IPS-NIHi7 (cell line): ENCODE results near the gene FNIP2.
A peak's percentile ranks its signal among the peaks of the same experiment; 100 is the strongest.
"Not testable (repeated sequence)": the region's sequence is repeated elsewhere in the genome, so short reads cannot be mapped to it uniquely, and the experiment has no call there.

ENCODE experiments used
- DNase-seq: peaks from one replicate; pipeline ENCODE4 v3.0.0; 2012; ENCODE audit warnings: mixed read lengths; ENCODE audit errors: extremely low spot score

Gene FNIP2

DNA sequence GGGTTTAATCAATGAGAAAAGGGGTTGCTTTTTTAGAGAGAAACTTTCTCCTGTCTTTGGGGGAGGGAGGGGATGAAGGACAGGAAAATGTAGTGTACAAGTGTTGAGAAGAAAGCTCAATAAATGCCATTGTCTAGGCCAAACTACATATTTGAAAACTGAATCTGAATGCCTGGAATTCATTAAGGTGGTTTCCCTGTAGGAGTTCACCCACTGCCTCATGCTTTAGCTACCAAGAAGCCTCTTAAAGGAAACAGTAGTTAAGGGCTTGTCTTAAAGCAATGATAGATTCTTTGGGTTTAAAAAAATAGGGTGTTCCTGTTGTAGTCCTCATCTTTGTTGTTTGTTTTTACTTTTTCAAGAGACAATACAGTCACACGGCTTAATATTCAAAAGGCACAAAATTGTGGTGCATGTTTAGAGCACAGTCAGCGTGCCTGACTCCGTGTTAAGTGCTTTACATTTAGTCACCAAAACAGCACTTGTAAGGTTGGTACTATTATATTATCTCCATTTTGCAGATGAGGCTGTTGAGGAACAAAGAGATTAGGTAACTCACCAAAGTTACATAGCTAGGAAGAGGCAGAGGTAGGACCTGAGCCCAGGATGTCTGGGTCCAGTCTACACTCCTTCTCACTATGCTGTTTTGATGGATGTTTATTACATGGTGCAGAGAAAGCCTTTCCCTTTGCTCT, 46.0 kb downstream of the FNIP2 start:
- no peak for DNase-seq

GRCh38 chr4:158816955-158817354, 48.1 kb downstream of the FNIP2 start:
- DNase-seq = no peak

DNA sequence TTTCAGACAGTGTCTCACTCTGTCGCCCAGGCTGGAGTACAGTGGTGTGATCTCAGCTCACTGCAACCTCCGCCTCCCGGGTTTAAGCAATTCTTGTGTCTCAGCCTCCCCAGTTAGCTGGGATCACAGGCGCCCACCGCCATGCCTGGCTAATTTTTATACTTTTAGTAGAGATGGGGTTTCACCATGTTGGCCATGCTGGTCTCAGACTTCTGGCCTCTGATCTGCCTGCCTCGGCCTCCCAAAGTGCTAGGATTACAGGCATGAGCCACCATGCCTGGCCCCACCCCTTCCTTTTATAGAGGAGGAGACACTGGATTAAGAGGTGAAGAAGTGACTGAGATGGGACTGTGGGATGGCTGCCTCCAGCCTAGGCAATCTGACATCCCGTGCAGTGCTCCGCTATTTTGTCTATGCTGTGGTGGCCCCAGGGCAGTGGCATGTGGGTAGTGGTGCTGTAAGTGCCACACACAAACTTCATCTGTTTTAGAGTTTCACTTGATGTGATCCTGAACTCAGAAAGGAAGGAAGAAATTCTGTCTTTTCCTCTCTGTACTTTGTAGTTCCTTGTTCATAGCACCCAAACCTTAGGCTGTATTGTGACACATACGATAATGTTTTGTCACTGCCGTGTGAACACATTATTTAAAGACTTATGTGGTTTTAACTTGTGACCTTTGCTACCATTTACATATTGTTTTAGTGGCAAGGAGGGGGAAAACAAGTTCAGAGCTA, 48.9 kb downstream of the FNIP2 start:
- DNase-seq = no peak

DNA sequence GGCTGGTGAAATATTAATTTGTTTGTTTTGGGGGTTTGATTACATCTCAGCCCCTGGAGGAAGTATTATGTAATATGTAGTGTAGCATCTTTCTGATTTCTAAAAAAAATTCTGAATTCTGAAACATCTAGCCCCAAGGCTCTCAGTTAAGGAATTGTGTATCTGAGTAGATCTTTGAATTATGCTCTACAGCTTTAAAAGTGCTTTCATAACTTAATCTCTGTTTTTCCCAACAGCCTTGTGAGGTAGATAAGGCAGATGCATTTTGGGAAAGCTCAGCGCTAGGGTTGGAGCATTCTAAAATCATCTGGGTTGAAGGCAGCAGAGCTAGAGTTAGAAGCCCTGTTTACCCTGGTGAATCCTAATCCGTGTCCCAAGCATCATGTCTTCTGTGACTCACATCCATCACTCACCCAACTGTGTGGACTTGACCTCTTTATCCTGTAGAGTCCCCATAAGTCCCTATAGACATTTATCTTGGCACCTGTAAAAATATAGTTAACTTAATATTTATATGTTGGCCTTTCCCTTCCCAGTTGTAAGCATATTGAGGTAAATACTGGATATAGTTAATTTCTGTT, 49.8 kb downstream of the FNIP2 start:
- no peak for DNase-seq

DNA sequence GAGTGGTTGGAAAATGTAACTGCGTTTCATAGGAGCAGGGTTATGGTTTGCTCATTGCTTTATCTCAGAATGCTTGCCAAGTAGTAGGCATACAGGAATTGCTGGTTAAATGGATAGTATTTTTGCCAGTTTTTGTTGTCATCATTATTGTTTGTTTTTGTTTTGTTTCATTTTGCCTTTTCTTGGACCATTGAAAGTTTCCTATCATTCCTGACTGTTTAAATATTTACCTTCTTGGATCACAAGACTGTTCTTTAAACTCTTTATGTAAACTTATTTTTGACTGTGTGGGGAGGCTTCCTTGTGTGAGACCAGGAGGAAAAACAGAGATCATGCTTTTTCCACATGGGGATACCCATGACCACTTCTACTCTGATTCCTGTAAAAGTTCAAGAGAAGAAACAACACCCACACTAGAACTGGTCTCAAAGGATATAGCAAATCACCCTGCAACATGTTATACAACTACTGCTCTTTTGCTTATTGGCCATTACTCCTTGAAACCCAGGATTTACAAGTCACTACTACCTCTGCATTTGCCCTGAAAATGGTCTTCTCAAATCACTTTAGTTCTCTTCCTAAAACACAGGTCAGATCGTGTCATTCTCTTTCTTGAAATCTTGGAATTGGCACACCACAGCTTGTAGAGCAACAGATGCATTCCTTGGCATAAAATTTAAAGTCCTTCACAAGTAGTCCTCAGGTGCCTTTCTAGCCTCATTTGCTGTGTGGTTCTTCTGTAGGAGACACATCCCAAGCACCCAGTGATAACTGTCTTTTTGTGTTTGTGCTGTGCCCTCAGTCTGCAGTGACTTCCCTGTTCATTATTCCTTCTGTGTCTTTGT, 51.3 kb downstream of the FNIP2 start:
- no peak for DNase-seq

DNA sequence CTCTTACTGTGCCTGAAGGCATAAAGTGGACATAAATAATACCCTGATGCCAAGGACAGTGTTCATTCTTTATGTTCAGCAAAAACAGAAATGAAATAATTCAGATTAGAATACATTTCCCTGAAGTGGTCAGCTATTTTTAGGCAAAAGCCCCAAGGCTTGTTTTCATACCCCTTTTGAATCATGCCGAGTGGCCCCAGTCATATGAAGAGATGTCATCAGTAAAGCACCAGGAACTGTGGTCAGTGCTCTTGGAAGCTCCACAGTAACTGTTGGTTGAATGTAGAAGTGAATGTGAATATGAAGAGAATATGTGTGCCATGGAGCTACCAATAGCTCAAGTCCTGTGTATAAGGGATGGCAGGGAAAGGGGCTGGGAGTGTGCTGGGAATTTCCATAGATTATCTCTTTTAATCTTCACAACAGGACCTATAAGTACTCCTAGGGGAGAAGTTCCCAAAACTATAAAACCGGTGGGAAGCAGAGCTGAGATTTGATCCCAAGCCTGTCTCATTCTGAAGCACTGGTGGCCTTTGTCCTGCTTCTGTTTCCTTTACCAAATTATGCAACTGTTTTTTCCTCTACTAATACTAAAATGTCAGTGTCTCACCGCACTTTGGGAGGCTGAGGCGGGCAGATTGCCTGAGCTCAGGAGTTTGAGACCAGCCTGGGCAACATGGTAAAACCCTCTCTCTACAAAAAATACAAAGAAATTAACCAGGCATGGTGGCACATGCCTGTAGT, 52.6 kb downstream of the FNIP2 start:
- DNase-seq = no peak

GRCh38 chr4:158822348-158822747, 53.5 kb downstream of the FNIP2 start:
- no peak for DNase-seq

DNA sequence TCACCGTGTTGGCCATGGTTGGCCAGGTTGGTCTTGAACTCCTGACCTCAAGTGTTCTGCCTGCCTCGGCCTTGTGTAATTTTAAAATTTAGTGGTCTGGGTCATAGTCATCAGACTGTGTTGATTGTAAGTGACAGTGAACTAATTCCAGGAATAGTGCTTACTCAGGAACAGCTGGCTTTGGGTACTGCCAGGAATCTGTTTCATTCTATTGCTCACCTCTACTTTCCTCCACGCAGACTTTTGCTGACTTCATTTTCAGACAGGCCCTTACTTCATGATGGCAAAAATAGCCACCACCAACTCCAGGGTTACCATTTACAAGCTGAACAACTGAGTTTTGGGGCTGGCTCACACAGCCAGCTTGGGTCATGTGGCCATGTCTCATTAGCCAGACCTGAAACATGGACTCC, 54.6 kb downstream of the FNIP2 start:
- DNase-seq = no peak

DNA sequence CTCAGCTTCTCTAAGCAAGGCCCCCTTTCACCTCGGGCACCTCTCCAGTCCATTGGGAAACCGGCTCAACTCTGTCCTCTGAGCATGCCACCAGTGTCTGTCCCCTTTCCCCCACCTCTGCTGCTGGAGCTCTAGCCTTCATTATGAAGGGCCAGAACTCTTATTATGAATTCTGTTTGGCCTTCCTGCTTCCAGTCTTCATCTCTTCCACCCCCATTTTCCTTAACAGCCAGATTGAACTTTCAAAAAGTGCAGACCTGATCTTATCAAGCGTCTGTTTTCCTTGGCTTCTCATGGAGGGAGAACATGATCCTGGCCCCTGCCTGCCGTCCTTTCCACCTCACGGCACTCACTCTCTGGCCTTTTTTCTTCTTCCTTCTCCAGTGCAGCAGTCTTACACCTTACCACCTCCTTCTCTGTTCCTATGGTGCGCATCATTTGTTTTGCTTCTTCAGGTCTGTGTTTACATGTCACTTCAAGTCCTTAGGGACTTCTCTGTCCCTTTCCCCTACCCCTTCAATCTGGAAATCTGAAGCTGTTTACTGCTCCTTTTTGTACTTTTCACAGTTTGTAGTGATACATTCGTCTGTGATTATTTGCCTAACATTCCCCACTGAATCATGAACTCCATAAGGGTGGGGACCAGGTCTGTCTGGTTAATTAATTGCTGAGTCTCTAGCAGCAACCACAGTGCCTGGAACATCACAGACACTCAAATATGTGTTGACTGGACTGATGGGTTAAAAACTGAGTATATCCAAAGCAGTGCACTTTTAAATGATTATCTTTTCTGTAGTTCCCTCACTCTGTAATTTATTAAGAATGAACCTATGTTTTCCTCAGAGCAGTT, 55.8 kb downstream of the FNIP2 start:
- DNase-seq = no peak

GRCh38 chr4:158825433-158826036, 56.7 kb downstream of the FNIP2 start:
- DNase-seq = no peak

GRCh38 chr4:158826057-158826456, 57.2 kb downstream of the FNIP2 start:
- DNase-seq = no peak

- DNase-seq = no peak
Measured at GRCh38 chr4:158826882-158827281, 58.1 kb downstream of the FNIP2 start.

GRCh38 chr4:158827543-158827981, 58.7 kb downstream of the FNIP2 start:
- no peak for DNase-seq

GRCh38 chr4:158828151-158828550, 59.3 kb downstream of the FNIP2 start:
- DNase-seq = not testable (repeated sequence)

- no peak for DNase-seq
Measured at GRCh38 chr4:158829254-158829653, 60.4 kb downstream of the FNIP2 start.

DNA sequence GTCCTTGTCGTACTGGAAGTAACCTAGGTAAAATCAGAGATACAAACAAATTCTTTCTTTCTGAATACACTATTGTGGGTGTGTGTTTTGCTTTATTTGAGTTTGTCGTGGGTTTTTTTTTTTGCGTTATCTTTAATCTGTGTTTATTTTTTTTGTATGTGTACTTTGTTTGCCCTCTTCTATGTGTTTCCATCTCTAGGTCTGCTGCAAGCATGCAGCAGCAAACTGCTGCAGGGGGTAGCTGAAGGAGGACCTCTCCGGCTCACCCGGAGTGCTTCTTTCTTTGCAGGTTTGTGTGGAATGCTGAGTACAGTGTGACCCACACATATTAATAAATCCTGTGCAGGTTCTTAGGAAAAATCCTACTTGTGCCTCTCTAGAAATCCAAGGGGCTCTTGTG, 64.8 kb downstream of the FNIP2 start:
- DNase-seq = no peak

DNA sequence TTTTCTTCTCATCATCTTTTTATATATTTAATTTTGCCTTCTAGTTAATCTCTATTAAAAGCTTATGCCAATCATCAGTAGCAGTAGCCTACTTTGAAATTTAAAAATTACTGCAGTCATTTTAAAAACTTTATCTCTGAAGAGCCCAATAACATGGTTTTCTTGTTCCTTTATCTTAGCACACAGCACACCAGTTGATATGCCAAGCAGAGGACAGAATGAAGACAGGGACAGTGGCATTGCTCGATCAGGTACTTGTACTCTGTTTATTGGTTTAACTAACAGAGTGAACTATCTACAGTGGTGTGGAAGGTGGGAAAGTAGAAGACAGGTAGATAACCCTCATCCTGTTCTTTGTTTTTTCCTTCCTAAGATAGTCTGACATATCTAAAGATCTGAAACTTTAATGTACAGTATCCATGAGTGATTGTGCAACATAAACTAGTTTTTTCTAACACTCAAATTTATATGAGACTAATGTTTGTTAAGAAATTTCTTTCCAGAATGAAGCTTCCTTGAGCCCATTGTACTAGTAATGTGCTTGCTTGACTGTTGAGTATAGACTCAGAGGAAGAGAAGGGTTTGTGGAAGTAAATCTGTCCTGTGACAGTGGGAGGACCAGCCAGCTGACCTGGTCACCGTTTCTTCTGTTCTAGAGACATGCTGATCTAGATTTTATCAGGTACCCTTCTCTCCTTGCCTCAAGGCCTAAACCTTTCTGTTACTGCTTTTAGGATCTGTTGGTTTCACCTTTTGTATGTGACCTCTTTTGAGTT, 66.6 kb downstream of the FNIP2 start:
- no peak for DNase-seq

DNA sequence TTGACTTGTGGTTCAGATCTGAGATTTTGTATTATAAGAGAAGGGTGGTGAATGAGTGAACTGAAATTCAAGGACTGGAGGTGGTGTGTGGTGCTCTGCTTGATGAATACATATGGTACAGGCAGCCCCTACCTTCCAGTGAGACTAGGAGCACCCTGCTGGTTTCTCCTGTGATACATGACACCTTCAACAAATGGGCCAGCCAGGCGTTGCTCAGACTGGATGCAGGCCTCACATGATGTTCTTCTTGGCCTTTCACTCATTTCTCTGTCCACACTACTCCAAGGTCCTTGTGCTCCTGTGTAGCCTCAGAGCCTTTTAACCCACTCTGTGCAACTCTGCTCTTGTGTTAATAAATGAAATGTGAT, 67.2 kb downstream of the FNIP2 start:
- peak; percentile 20 for DNase-seq

DNA sequence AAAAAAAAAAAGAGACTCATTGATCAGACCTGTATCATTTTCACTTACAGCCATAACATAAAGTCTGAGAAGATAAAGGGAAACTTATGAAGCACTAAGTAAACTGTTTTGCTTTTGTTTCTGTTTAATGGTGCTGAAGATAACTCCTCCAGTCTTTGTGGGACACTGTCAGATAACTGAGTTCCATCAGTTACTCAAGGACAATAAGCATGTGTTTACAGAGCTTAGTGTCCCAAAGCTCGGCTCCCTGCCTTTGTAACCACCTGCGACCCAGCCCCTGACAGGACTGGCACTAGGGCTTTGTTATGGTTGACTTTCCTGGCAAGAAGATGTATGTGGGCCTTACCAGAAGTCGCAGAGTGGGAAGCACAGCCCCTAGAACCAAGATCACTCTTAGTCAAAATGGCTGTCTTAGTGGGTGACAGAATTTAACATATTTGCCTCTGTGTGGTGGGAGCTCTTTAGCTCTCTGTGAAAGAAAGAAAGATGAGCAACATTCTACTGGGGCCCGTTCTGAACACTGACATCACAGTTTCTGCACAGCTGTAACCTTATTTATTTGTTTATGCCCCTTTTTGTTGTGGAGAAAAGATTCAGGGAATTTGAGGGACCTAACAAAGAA, 68.1 kb downstream of the FNIP2 start:
- no peak for DNase-seq
